ENCODE data around the gene GPR82. TPM values are rescaled to one million over a fixed set of nuclear protein-coding genes. Genes with fewer than 3 reads are reported as not detected.

The GPR82 gene
- total RNA-seq, 2 experiments from 2014 or later = not detected

DNA sequence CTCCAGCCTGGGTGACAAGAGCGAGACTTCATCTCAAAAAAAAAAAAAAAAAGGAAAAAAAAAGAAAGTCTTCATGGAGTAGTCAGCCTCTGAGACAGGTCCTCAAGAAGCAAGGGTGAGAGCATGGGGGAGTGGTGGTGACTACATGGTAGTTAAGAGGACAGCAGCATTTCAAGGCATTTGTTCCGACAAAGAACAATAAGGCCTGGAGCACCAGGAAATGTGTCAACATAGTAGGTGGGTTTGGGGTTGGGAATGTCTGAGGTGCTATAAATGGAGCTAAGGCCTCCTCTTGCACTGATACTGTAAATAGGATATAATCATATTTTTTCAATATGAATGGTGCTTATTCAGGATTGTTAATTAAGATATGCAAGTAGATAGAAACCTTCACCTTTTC, 34.4 kb downstream of the GPR82 start:
- Mint-ChIP-seq H3K9me3 (no peaks in the 10 kb centered on the region), H3K36me3 (ENCODE audit: low read depth) (peaks cover 9% of the 10 kb centered on the region), H3K4me1 (ENCODE audit: low read depth) (peaks cover 23% of the 10 kb centered on the region), H3K27me3 (no peaks in the 10 kb centered on the region), H3K4me3 (no peak overlapping the region), H3K27ac (no peak overlapping the region)
- TF ChIP-seq CTCF (IDR thresholded peaks at IDR 0.05) = no peak
- H3K36me3 ChIP-seq (ENCODE audit: insufficient read depth, low read length) = no peaks in the 10 kb centered on the region
- H3K27me3 ChIP-seq (ENCODE audit: control insufficient read depth in 1 of 2, insufficient read depth in 2 of 2, low read length in 2 of 2) = no peaks in the 10 kb centered on the region
- CTCF ChIA-PET = no interaction called here
- H3K4me1 ChIP-seq (ENCODE audit: insufficient read depth, low read length) = peaks cover 3% of the 10 kb centered on the region
- intact Hi-C loops (cut with DNase I, micrococcal nuclease) = no loop called here
- no peaks in the 10 kb centered on the region for H3K9me3 ChIP-seq (ENCODE audit: control insufficient read depth in 1 of 2, insufficient read depth in 1 of 2, low read length in 2 of 2)
- no peak overlapping the region for H3K27ac ChIP-seq (ENCODE audit: low read depth in 1 of 2, low read length in 2 of 2)
- H3K4me3 ChIP-seq (ENCODE audit: low read length) = no peak overlapping the region
- POLR2A ChIA-PET = no interaction called here
- DNase-seq (no peak), ATAC-seq (ENCODE audit: poor library complexity) (no peak)

- peak in 3 of 14 experiments; percentile 22 to 38 (median 33) for DNase-seq
- H3K9me3 ChIP-seq (ENCODE audit: control insufficient read depth in 1 of 2, insufficient read depth in 1 of 2, low read length in 2 of 2) = no peaks in the 10 kb centered on the region
- H3K9me3 Mint-ChIP-seq = no peaks in the 10 kb centered on the region
- no peak for TF ChIP-seq CTCF (IDR thresholded peaks at IDR 0.05)
- intact Hi-C loops (cut with DNase I, micrococcal nuclease) = no loop called here
- H3K27me3 ChIP-seq (ENCODE audit: control insufficient read depth in 1 of 2, insufficient read depth in 2 of 2, low read length in 2 of 2) = no peaks in the 10 kb centered on the region
- POLR2A ChIA-PET = no interaction called here
- no peak overlapping the region for H3K4me3 ChIP-seq (ENCODE audit: low read length)
- no peak for ATAC-seq (ENCODE audit: poor library complexity)
- H3K4me1 Mint-ChIP-seq (ENCODE audit: low read depth) = peaks cover 35% of the 10 kb centered on the region
- no peak overlapping the region for H3K4me3 Mint-ChIP-seq
- CTCF ChIA-PET = interaction anchor here (1.5 kb wide), 1 partner anchor 97 kb away, joined by 3 read pairs; no protein-coding TSS in a partner anchor
- H3K36me3 ChIP-seq (ENCODE audit: insufficient read depth, low read length) = peaks cover 3% of the 10 kb centered on the region
- peaks cover 4% of the 10 kb centered on the region for H3K4me1 ChIP-seq (ENCODE audit: insufficient read depth, low read length)
- H3K27ac ChIP-seq (ENCODE audit: low read depth in 1 of 2, low read length in 2 of 2) = no peak overlapping the region
- H3K36me3 Mint-ChIP-seq (ENCODE audit: low read depth) = peaks cover 4% of the 10 kb centered on the region
- no peak overlapping the region for H3K27ac Mint-ChIP-seq
- no peaks in the 10 kb centered on the region for H3K27me3 Mint-ChIP-seq
Observed at GRCh38 chrX:41759817-41760216, 35.8 kb downstream of the GPR82 start.

- H3K36me3 Mint-ChIP-seq (ENCODE audit: low read depth) = no peaks in the 10 kb centered on the region
- ATAC-seq (ENCODE audit: poor library complexity) = no peak
- Histone ChIP-seq H3K4me1 (ENCODE audit: insufficient read depth, low read length) (peaks cover 4% of the 10 kb centered on the region), H3K27me3 (ENCODE audit: control insufficient read depth in 1 of 2, insufficient read depth in 2 of 2, low read length in 2 of 2) (no peaks in the 10 kb centered on the region), H3K27ac (ENCODE audit: low read depth in 1 of 2, low read length in 2 of 2) (no peak overlapping the region), H3K4me3 (ENCODE audit: low read length) (no peak overlapping the region), H3K36me3 (ENCODE audit: insufficient read depth, low read length) (peaks cover 6% of the 10 kb centered on the region), H3K9me3 (ENCODE audit: control insufficient read depth in 1 of 2, insufficient read depth in 1 of 2, low read length in 2 of 2) (no peaks in the 10 kb centered on the region)
- no peak overlapping the region for H3K27ac Mint-ChIP-seq
- H3K4me1 Mint-ChIP-seq (ENCODE audit: low read depth) = peaks cover 37% of the 10 kb centered on the region
- DNase-seq = no peak
- no peak overlapping the region for H3K4me3 Mint-ChIP-seq
- no peak for TF ChIP-seq CTCF (IDR thresholded peaks at IDR 0.05)
- no peaks in the 10 kb centered on the region for H3K27me3 Mint-ChIP-seq
- ChIA-PET POLR2A (no interaction called here), CTCF (no interaction called here)
- intact Hi-C loops (cut with DNase I, micrococcal nuclease) = no loop called here
- no peaks in the 10 kb centered on the region for H3K9me3 Mint-ChIP-seq
Observed at GRCh38 chrX:41761169-41761568, 37.2 kb downstream of the GPR82 start.
